Activated CD4-positive, CD25-positive, alpha-beta regulatory T cell treated with anti-CD3 and anti-CD28 coated beads, Interleukin-2, amount 50 U/mL, for 72 hours (primary cell): Measurements from ENCODE around the gene METTL25B.
A peak's percentile ranks its signal among the peaks of the same experiment; 100 is the strongest.

ENCODE experiments used
- DNase-seq: peaks from one replicate; pipeline ENCODE4 v3.0.0; 2021

METTL25B gene

GRCh38 chr1:156727926-156728598, at the start of gene METTL25B:
Gene METTL25B (plus strand): TSS chr1:156728469. CDS start chr1:156729105, 636 bp downstream.
- DNase-seq, result peak; percentile 84

- DNase-seq, result no peak
Measured at GRCh38 chr1:156680056-156680455, 48.2 kb upstream of the METTL25B start.

- DNase-seq, result no peak
Measured at GRCh38 chr1:156681196-156681960, 46.9 kb upstream of the METTL25B start.

GRCh38 chr1:156682166-156682890, 45.9 kb upstream of the METTL25B start:
- DNase-seq, result no peak

GRCh38 chr1:156684227-156684782, 44.0 kb upstream of the METTL25B start:
- DNase-seq, result no peak

GRCh38 chr1:156689035-156689952, 39.0 kb upstream of the METTL25B start:
- DNase-seq, result peak; percentile 71

- no peak for DNase-seq
Measured at GRCh38 chr1:156689953-156690674, 38.2 kb upstream of the METTL25B start.

GRCh38 chr1:156690675-156691036, 37.6 kb upstream of the METTL25B start:
- DNase-seq, result no peak

- DNase-seq, result no peak
Measured at GRCh38 chr1:156691191-156691590, 37.1 kb upstream of the METTL25B start.

- DNase-seq, result no peak
Measured at GRCh38 chr1:156691665-156692440, 36.4 kb upstream of the METTL25B start.

- DNase-seq, result no peak
Measured at GRCh38 chr1:156692441-156692924, 35.8 kb upstream of the METTL25B start.

- no peak for DNase-seq
Measured at GRCh38 chr1:156692925-156693847, 35.1 kb upstream of the METTL25B start.

GRCh38 chr1:156693848-156694689, 34.2 kb upstream of the METTL25B start:
- DNase-seq, result no peak

- no peak for DNase-seq
Measured at GRCh38 chr1:156694690-156694962, 33.6 kb upstream of the METTL25B start.

- DNase-seq, result no peak
Measured at GRCh38 chr1:156696755-156697154, 31.5 kb upstream of the METTL25B start.

- DNase-seq, result no peak
Measured at GRCh38 chr1:156697481-156697880, 30.8 kb upstream of the METTL25B start.

GRCh38 chr1:156698995-156699394, 29.3 kb upstream of the METTL25B start:
- DNase-seq, result no peak

GRCh38 chr1:156700736-156701531, 27.3 kb upstream of the METTL25B start:
- no peak for DNase-seq
